Skeletal muscle satellite cell (primary cell): Measurements from ENCODE around the gene SANBR.

Source experiments
- H3K27me3 ChIP-seq: 2 replicates; pipeline ENCODE4 v1.7.0; 2013; ENCODE audit warnings: low read length; ENCODE audit not compliant: control insufficient read depth, insufficient read depth
- H3K36me3 ChIP-seq: 2 replicates; pipeline ENCODE4 v1.7.0; 2013; ENCODE audit warnings: mild to moderate bottlenecking, control low read depth, low read length; ENCODE audit not compliant: insufficient read depth
- H3K4me1 ChIP-seq: 2 replicates; pipeline ENCODE4 v1.7.0; 2013; ENCODE audit warnings: low read length; ENCODE audit not compliant: control insufficient read depth, insufficient read depth
- H3K4me2 ChIP-seq: 2 replicates; pipeline ENCODE4 v1.7.0; 2013; ENCODE audit warnings: mild to moderate bottlenecking, low read length
- H3K4me3 ChIP-seq: 2 replicates; pipeline ENCODE4 v1.7.0; 2013; ENCODE audit warnings: low read length
- H3K9ac ChIP-seq: 2 replicates; pipeline ENCODE4 v1.7.0; 2013; ENCODE audit warnings: mild to moderate bottlenecking, low read depth, low read length, moderate library complexity
- H3K9me3 ChIP-seq: replicated peaks from 2 replicates; pipeline ENCODE4 v1.7.0; 2013; ENCODE audit warnings: mild to moderate bottlenecking, control low read depth, low read length

The SANBR gene

GRCh38 chr2:61090386-61090921 is 24.8 kb downstream of the SANBR start:
- no peaks in the 10 kb centered on the region for H3K27me3 ChIP-seq
- H3K4me3 ChIP-seq: no peak overlapping the region

GRCh38 chr2:61091485-61091884 is 25.8 kb downstream of the SANBR start:
- Histone ChIP-seq H3K4me3 (no peak overlapping the region), H3K36me3 (peaks cover 24% of the 10 kb centered on the region), H3K27me3 (no peaks in the 10 kb centered on the region), H3K4me2 (no peak overlapping the region), H3K4me1 (no peaks in the 10 kb centered on the region), H3K9ac (no peak overlapping the region), H3K9me3 (no peaks in the 10 kb centered on the region)

More at GRCh38 chr2:61090386-61090921, 24.8 kb downstream of the SANBR start:
- H3K9ac ChIP-seq: no peak overlapping the region
- H3K4me2 ChIP-seq: no peak overlapping the region
- no peaks in the 10 kb centered on the region for H3K4me1 ChIP-seq
- no peaks in the 10 kb centered on the region for H3K9me3 ChIP-seq
- peaks cover 21% of the 10 kb centered on the region for H3K36me3 ChIP-seq

- no peak overlapping the region for H3K4me2 ChIP-seq
- H3K9ac ChIP-seq: no peak overlapping the region
- H3K4me3 ChIP-seq: no peak overlapping the region
- no peaks in the 10 kb centered on the region for H3K9me3 ChIP-seq
- H3K4me1 ChIP-seq: no peaks in the 10 kb centered on the region
- peaks cover 12% of the 10 kb centered on the region for H3K36me3 ChIP-seq
- H3K27me3 ChIP-seq: no peaks in the 10 kb centered on the region
These were observed 30.8 kb downstream of the SANBR start for GRCh38 chr2:61096438-61096837.

GRCh38 chr2:61100801-61101200 is 35.1 kb downstream of the SANBR start:
- no peak overlapping the region for H3K9ac ChIP-seq
- H3K27me3 ChIP-seq: no peaks in the 10 kb centered on the region
- H3K4me1 ChIP-seq: no peaks in the 10 kb centered on the region
- no peak overlapping the region for H3K4me2 ChIP-seq
- H3K4me3 ChIP-seq: no peak overlapping the region
- no peaks in the 10 kb centered on the region for H3K9me3 ChIP-seq
- peaks cover 15% of the 10 kb centered on the region for H3K36me3 ChIP-seq

- H3K4me2 ChIP-seq: no peak overlapping the region
- H3K27me3 ChIP-seq: no peaks in the 10 kb centered on the region
- no peak overlapping the region for H3K4me3 ChIP-seq
- H3K9me3 ChIP-seq: no peaks in the 10 kb centered on the region
- H3K4me1 ChIP-seq: peaks cover 5% of the 10 kb centered on the region
- peaks cover 24% of the 10 kb centered on the region for H3K36me3 ChIP-seq
- no peak overlapping the region for H3K9ac ChIP-seq
These were observed 43.6 kb downstream of the SANBR start for GRCh38 chr2:61109291-61109690.

- no peaks in the 10 kb centered on the region for H3K9me3 ChIP-seq
These were observed 46.0 kb downstream of the SANBR start for GRCh38 chr2:61111708-61112107.

GRCh38 chr2:61114147-61114546 is 48.5 kb downstream of the SANBR start:
- Histone ChIP-seq H3K4me3 (no peak overlapping the region), H3K9me3 (no peaks in the 10 kb centered on the region), H3K9ac (no peak overlapping the region), H3K4me2 (no peak overlapping the region), H3K4me1 (no peaks in the 10 kb centered on the region), H3K36me3 (peaks cover 31% of the 10 kb centered on the region), H3K27me3 (no peaks in the 10 kb centered on the region)

More at GRCh38 chr2:61111708-61112107, 46.0 kb downstream of the SANBR start:
- H3K4me2 ChIP-seq: no peak overlapping the region
- H3K9ac ChIP-seq: no peak overlapping the region
- no peaks in the 10 kb centered on the region for H3K27me3 ChIP-seq
- H3K4me1 ChIP-seq: peaks cover 5% of the 10 kb centered on the region
- H3K4me3 ChIP-seq: no peak overlapping the region
- peaks cover 17% of the 10 kb centered on the region for H3K36me3 ChIP-seq
